HG02763 (cell line): ENCODE results near the gene EGFL8.
"Not testable (repeated sequence)": the region's sequence is repeated elsewhere in the genome, so short reads cannot be mapped to it uniquely, and the experiment has no call there.

ENCODE experiments used
- ATAC-seq: cut with Tn5 transposase; IDR thresholded peaks from one replicate; pipeline ENCODE4 v1.9.1; 2021; ENCODE audit warnings: mild to moderate bottlenecking, moderate library complexity; ENCODE audit not compliant: unreplicated experiment

The EGFL8 gene

GRCh38 chr6:32194825-32195651 lies 30.6 kb downstream of the EGFL8 start:
- peak; percentile 74 for ATAC-seq

- peak; percentile 70 for ATAC-seq
These were observed 31.2 kb downstream of the EGFL8 start for GRCh38 chr6:32195652-32195901.

GRCh38 chr6:32195902-32196681 lies 31.7 kb downstream of the EGFL8 start:
- ATAC-seq, result peak; percentile 16

- no peak for ATAC-seq
These were observed 32.6 kb downstream of the EGFL8 start for GRCh38 chr6:32196682-32197616.

GRCh38 chr6:32198345-32198696 lies 33.9 kb downstream of the EGFL8 start:
- no peak for ATAC-seq

DNA sequence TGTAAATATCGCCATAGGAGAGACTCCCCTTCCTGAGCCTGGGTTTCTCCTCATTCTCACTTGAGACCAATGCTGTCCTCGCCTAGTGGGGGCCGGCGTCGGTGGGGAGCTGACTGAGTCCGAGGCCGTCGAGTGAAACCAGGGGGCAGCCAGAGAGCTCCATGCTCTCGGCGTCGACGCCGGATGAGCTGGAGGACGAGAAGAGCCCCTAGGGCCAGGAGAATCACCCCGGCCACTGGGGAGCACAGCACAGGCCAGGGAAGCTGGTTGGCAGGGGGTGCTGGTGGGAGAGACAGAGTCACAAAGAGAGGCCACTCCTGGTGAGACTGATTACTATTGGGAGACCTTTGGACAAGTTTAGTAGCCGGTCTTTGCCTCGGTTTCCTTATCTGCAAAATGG lies 34.5 kb downstream of the EGFL8 start:
- no peak for ATAC-seq

GRCh38 chr6:32200711-32201475 lies 36.5 kb downstream of the EGFL8 start:
- no peak for ATAC-seq

DNA sequence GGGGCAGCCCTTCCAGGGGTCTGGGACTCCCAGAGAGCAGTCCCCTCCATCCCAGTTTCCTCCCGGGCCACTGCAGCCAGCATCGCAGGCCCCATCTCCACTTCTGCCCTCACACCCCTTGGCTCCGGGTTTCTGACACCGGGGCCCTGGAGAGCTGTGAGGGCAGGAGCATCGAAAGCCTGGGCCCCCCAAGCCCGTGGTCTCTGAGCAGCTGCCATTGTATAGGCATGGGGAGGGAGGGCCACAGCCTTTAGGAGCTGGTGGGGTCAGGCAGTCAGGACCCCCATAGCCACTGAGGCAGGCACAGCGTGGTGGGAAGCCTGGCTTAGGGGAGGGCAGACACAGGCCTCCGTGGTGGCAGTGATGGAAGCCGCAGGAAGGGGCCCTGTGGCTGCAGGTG lies 37.8 kb downstream of the EGFL8 start:
- no peak for ATAC-seq

DNA sequence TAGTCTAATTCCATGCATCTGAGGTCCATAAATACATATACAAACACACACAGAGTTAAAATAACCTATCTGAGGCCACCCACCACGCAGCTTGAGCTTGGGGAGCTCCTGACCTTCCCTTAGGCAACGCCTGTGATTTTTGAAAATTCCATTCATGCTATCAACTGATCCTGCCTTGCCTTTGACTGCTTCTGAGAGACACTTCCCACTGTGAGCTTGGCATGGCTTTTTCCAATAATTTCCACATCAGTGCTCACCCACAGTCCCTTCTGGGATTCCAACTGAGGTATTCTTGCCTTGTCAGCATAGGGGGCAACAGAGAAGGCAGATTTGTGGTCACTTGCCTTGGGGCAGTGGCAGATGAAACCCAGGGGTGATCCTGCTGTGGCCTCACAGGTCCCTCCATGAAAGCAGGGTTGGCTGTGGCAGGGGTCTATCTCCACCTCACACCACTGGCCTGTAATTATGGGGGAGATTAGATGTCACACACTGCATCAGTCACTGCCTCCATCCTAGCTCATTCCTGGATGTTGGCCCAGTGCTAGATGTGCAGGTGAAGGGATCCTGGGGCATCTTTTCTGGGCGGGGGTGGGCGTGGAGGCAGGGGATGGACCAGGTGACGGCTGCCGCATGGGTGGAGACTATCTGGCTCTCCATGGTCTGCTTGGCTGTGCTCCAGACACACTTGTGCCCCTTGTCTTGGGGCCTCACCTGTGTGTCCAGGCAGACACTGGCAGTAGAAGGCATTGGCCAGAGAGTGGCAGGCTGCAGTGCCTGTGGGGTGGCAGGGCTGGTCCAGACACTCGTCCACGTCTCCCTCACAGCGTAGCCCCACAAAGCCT lies 39.3 kb downstream of the EGFL8 start:
- ATAC-seq, result no peak

DNA sequence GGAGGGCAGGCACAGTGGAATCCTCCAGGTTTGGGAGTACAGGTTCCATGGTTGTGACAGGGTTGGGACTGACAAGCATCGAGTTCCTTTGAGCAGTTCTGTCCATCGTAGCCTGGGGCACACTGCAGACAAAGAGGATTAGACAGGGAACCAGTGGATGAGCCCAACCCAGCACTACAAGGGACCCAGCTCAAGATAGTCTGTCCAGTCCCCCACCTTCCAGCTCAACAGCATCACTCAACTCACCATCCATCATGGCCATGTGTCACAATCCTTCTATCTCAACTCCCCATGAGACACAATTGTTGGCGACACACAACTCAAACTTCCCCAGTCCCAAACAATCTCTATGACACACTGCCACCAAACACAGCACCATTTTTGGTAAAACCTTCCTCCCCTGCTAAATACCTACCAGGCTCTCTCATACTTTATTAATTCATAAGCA lies 39.9 kb downstream of the EGFL8 start:
- ATAC-seq, result no peak

DNA sequence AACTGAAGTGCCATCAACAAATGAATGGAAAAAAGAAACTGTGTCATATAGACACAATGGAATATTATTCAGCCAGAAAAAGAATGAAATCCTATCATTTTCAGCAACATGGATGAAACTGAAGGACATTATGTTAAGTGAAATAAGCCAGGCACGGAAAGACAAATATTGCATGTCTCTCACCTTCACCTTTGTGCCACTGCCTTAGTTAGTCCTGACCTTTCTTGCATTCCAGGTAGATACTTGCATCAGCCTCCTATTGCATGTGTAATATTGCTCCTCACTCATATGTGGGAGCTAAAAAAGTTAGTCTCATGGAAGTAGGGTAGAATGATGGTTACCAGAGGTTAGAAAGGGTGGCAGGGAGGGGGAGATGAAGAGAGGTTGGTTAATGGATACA lies 44.6 kb downstream of the EGFL8 start:
- no peak for ATAC-seq

DNA sequence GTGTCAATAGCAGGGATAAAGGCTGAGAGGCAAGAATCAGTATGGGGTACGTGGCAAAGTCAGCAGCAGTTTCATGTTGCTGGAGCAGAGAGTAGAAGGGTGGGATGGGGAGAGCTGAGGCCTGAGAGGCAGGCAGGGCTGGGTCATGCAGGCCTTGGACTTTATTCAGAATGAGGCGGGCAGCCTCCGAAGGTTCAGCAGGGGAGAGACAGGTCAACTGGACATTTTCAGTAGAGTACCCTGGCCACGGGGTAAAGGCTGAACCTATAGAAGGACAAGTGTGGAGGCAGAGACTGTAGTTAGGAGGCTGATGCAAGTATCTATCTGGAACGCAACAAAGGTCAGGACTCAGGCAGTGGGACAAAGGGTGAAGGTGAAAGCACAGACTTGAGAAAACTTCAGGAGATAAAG lies 45.8 kb downstream of the EGFL8 start:
- ATAC-seq, result no peak

DNA sequence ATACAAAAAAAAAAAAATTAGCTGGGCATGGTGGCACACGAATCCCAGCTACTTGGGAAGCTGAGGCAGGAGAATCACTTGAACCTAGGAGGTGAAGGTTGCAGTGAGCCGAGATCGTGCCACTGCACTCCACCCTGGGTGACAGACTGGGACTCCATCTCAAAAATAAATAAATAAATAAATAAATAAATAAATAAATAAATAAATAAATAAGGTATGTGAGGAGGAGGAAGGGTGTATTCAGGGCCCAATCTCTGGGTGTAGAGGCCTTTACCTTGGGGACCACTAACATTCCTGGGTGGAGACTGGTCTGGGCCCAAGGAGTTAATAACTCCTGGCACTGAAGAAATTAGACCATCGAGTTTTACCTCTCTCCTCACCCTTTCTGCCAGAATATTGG lies 47.0 kb downstream of the EGFL8 start:
- ATAC-seq, result not testable (repeated sequence)

DNA sequence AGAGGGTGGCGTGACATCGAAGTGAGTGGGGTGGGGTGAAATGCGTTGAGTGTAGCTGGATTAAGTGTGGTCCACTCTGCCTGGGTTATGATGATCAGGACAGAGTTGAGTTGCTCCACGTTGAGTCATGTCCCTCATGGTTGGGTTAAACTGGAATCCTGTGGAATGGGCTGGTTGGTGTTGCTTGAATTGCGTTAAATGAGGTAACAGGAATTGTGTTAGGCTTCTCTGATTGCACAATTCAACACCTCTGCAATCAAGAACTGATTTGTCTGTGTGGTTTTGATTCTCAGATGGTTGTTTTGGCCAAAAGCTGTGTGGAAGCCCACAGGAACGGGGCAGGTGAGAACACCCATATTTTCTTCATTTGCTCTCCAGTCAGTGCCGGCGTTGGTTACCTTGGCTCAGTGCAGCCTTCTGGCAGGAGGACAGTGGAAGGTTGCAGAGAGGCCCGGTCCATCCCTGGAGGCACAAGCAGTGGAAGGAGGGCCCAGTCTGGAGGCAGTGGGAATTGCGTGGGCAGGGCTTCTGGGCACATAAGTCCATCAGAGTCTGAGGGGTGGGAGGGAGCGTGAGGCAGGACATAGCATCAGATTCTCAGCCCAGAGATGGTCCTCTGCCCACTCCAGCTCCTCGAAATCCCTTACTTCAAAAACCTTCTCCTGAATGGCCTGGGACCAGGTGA lies 47.8 kb downstream of the EGFL8 start:
- no peak for ATAC-seq

- no peak for ATAC-seq
These were observed 49.3 kb downstream of the EGFL8 start for GRCh38 chr6:32213649-32214048.

DNA sequence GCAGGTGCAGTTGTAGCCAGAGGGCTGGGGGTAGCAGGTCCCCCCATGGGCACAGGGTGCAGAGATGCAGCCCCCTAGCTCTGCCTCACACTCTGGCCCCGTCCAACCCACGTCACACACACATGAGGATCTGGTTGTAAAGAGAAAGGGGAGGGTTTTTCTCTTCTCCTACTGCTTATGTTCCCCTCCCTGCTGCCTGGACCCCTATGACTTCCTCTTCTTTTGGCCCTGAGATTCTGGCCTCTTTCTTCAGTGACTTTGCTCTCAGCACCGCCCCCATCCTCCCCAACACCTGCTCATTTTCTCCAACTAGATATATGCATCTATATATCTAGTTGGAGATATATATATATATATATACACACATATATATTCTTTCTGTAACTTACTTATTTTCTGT lies 49.7 kb downstream of the EGFL8 start:
- ATAC-seq, result no peak

DNA sequence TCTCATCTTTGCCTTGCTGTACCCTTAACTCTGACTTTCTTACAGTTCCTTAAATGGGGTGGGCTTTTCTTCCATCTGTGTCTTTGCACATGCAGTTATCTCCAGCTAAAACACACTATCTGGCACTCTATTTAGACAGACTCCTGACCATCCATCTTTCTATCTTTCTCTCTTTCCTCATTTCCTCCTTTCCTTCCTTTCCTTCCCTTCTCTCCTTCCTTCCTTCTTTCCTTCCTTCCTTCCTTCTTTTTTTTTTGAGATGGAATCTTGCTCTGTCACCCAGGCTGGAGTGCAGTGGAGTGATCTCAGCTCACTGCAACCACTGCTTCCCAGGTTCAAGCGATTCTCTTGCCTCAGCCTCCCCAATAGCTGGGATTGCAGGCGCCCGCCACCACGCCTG lies 51.2 kb downstream of the EGFL8 start:
- ATAC-seq, result no peak

DNA sequence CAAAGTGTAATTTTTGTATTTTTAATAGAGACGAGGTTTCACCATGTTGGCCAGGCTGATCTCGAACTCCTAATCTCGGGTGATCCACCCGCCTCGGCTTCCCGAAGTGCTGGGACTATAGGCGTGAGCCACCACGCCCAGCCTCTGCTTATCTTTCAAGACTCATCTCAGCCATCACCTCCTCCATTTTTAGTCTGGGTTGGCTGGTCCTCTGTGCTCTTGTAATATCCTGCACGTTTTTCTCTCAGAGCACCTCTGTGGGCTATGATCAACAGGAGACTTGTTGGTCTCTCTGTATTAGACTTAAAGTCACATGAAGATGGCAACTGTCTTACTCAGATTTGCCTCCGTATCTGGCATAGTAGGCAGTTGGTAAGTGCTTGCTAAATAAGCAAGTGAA lies 51.9 kb downstream of the EGFL8 start:
- no peak for ATAC-seq

- no peak for ATAC-seq
These were observed 52.6 kb downstream of the EGFL8 start for GRCh38 chr6:32216998-32217397.
